ENCODE data around the gene MMP24. TPM values are rescaled to one million over a fixed set of nuclear protein-coding genes. Genes with fewer than 3 reads are reported as not detected.

The MMP24 gene
- total and polyA plus RNA-seq, 2 of the 13 experiments (the other 11 are each of a cell fraction or from before 2014, with no cell fraction given) = 0.29 to 0.35 TPM

- TF ChIP-seq, protein P1, sequence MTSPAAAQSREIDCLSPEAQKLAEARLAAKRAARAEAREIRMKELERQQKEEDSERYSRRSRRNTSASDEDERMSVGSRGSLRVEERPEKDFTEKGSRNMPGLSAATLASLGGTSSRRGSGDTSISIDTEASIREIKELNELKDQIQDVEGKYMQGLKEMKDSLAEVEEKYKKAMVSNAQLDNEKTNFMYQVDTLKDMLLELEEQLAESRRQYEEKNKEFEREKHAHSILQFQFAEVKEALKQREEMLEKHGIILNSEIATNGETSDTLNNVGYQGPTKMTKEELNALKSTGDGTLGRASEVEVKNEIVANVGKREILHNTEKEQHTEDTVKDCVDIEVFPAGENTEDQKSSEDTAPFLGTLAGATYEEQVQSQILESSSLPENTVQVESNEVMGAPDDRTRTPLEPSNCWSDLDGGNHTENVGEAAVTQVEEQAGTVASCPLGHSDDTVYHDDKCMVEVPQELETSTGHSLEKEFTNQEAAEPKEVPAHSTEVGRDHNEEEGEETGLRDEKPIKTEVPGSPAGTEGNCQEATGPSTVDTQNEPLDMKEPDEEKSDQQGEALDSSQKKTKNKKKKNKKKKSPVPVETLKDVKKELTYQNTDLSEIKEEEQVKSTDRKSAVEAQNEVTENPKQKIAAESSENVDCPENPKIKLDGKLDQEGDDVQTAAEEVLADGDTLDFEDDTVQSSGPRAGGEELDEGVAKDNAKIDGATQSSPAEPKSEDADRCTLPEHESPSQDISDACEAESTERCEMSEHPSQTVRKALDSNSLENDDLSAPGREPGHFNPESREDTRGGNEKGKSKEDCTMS (CRISPR knock-in tag; conservative IDR thresholded peaks at IDR 0.05) = no peak
- TF ChIP-seq IRF9 (CRISPR knock-in tag; IDR thresholded peaks at IDR 0.05; ENCODE audit: borderline replicate concordance) (no peak), TP53 (CRISPR knock-in tag; conservative IDR thresholded peaks at IDR 0.05) (no peak), ZNF776 (CRISPR knock-in tag; IDR thresholded peaks at IDR 0.05) (no peak), PAX8 (CRISPR knock-in tag; IDR thresholded peaks at IDR 0.05; ENCODE audit: borderline replicate concordance) (no peak), BCL6 (CRISPR knock-in tag; IDR thresholded peaks at IDR 0.05) (no peak), ZNF337 (CRISPR knock-in tag; IDR thresholded peaks at IDR 0.05; ENCODE audit: borderline replicate concordance, low read depth) (no peak), SP5 (CRISPR knock-in tag; IDR thresholded peaks at IDR 0.05; ENCODE audit: borderline replicate concordance, low read depth) (no peak), ZNF570 (CRISPR knock-in tag; IDR thresholded peaks at IDR 0.05; ENCODE audit: borderline replicate concordance) (no peak), ZMAT3 (CRISPR knock-in tag; conservative IDR thresholded peaks at IDR 0.05) (no peak), ZNF883 (CRISPR knock-in tag; IDR thresholded peaks at IDR 0.05; ENCODE audit: not compliant biosample characterization) (no peak), GFI1 (CRISPR knock-in tag; IDR thresholded peaks at IDR 0.05; ENCODE audit: borderline replicate concordance) (no peak), TAF15 (IDR thresholded peaks at IDR 0.05; ENCODE audit: low read depth, low read length, poor library complexity, severe bottlenecking) (no peak)
- TF ChIP-seq, protein P2, sequence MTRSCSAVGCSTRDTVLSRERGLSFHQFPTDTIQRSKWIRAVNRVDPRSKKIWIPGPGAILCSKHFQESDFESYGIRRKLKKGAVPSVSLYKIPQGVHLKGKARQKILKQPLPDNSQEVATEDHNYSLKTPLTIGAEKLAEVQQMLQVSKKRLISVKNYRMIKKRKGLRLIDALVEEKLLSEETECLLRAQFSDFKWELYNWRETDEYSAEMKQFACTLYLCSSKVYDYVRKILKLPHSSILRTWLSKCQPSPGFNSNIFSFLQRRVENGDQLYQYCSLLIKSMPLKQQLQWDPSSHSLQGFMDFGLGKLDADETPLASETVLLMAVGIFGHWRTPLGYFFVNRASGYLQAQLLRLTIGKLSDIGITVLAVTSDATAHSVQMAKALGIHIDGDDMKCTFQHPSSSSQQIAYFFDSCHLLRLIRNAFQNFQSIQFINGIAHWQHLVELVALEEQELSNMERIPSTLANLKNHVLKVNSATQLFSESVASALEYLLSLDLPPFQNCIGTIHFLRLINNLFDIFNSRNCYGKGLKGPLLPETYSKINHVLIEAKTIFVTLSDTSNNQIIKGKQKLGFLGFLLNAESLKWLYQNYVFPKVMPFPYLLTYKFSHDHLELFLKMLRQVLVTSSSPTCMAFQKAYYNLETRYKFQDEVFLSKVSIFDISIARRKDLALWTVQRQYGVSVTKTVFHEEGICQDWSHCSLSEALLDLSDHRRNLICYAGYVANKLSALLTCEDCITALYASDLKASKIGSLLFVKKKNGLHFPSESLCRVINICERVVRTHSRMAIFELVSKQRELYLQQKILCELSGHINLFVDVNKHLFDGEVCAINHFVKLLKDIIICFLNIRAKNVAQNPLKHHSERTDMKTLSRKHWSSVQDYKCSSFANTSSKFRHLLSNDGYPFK (CRISPR knock-in tag; IDR thresholded peaks at IDR 0.05; ENCODE audit: borderline replicate concordance) = no peak
- TF ChIP-seq, protein P3, sequence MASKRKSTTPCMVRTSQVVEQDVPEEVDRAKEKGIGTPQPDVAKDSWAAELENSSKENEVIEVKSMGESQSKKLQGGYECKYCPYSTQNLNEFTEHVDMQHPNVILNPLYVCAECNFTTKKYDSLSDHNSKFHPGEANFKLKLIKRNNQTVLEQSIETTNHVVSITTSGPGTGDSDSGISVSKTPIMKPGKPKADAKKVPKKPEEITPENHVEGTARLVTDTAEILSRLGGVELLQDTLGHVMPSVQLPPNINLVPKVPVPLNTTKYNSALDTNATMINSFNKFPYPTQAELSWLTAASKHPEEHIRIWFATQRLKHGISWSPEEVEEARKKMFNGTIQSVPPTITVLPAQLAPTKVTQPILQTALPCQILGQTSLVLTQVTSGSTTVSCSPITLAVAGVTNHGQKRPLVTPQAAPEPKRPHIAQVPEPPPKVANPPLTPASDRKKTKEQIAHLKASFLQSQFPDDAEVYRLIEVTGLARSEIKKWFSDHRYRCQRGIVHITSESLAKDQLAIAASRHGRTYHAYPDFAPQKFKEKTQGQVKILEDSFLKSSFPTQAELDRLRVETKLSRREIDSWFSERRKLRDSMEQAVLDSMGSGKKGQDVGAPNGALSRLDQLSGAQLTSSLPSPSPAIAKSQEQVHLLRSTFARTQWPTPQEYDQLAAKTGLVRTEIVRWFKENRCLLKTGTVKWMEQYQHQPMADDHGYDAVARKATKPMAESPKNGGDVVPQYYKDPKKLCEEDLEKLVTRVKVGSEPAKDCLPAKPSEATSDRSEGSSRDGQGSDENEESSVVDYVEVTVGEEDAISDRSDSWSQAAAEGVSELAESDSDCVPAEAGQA (IDR thresholded peaks at IDR 0.05; ENCODE audit: low read depth) = 0 out of 2 replicates have a peak, but pooled peaks have one; percentile 6
- TF ChIP-seq, protein P3 (CRISPR knock-in tag; IDR thresholded peaks at IDR 0.05; ENCODE audit: borderline replicate concordance) = no peak
Measured at GRCh38 chr20:35283441-35284266, 57.2 kb downstream of the MMP24 start (continued).

Measured in HepG2 (cell line).